ENCODE results near the gene PLA2G12B.

DNA sequence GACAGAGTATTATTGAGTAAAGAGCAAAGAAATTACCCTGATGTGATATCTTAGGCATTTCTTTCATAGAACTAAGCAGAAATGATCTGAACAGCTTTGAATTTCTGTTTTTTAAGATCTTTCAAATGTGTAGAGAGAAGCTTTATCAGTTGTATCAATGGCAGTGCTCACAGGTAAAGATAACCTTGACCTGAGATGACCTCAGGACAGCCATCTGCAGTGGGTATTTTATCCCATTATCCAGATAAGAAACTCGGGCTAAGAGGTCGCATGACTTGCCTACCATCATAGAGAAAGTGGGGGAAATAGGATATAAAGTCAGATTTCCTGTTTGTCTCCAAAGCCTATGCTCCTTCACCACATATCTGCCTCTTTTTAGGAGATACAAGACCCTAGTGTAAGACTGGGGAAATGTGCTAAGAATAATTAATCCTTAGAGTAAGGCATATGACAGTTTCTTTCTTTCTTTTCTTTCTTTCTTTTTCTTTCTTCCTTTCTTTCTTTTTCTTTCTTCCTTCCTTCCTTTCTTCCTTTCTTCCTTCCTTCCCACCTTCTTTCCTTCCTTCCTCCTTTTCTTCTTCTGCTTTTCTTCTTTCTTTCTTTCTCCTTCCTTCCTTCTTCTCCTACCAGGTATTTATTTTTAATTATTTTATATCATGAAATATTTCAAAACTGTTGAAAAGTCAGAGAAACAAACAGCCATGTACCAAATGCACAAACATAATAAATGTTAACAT lies 10.9 kb downstream of the PLA2G12B start:
- TF ChIP-seq, protein P1, sequence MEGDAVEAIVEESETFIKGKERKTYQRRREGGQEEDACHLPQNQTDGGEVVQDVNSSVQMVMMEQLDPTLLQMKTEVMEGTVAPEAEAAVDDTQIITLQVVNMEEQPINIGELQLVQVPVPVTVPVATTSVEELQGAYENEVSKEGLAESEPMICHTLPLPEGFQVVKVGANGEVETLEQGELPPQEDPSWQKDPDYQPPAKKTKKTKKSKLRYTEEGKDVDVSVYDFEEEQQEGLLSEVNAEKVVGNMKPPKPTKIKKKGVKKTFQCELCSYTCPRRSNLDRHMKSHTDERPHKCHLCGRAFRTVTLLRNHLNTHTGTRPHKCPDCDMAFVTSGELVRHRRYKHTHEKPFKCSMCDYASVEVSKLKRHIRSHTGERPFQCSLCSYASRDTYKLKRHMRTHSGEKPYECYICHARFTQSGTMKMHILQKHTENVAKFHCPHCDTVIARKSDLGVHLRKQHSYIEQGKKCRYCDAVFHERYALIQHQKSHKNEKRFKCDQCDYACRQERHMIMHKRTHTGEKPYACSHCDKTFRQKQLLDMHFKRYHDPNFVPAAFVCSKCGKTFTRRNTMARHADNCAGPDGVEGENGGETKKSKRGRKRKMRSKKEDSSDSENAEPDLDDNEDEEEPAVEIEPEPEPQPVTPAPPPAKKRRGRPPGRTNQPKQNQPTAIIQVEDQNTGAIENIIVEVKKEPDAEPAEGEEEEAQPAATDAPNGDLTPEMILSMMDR (IDR thresholded peaks at IDR 0.05; ENCODE audit: low read depth, low read length, poor library complexity, severe bottlenecking): no peak
- no peak for TF ChIP-seq EZH2phosphoT487 (IDR thresholded peaks at IDR 0.05; ENCODE audit: borderline replicate concordance, low read length)

Measured in DOHH2 (cell line).